AG09309 (cell line): ENCODE data around the gene NR2E3.

ENCODE experiments used
- DNase-seq: peaks from one replicate; pipeline ENCODE4 v3.0.0-alpha.2; 2010; ENCODE audit warnings: low read depth
- H3K4me3 ChIP-seq: 2 replicates; pipeline ENCODE4 v1.5.1; 2011; ENCODE audit warnings: mild to moderate bottlenecking, low read depth, low read length, moderate library complexity; ENCODE audit not compliant: control insufficient read depth
- TF ChIP-seq, protein P1 (sequence below): IDR thresholded peaks from 2 replicates; pipeline ENCODE4 v1.5.1; 2011; ENCODE audit warnings: mild to moderate bottlenecking, low read depth, low read length, inconsistent platforms; ENCODE audit not compliant: insufficient read depth, control insufficient read depth; ENCODE audit errors: missing control alignments

The NR2E3 gene

DNA sequence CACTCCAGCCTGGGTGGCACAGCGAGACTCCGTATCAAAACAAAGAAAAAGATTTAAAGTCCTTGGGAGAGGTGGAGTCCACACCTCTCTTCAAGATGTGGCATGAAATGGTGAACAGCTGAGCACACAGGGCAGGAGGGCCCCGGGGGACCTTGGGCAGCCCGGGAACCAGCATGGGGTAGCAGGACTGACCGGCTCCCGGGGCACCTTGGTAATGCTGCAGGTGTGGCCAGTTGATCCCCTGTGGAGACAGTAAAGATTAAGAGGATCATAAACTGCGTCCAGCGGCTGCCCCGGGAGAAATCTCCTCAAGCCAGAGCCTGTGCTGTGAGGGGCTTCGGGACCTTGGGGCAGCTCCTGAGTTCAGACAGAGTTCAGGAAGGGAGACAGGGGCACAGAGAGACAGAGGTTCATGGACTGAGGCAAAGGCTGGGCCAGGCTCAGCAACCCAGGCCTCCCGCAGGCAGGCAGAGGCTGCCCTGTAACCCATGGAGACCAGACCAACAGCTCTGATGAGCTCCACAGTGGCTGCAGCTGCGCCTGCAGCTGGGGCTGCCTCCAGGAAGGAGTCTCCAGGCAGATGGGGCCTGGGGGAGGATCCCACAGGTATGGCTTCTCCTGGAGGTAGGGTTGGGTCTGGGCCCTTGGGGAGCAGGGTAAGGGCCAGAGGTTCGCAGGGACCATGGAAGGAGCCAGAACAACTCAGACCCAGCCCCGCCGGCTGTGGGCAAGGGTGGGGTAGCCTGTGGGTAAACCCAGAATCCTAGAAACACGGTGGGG is at the start of gene NR2E3:
TSS of gene NR2E3 (plus strand) at position 299 of the 780 bp plus-strand sequence. CDS start at position 489, 190 bp downstream.
- no peak within 1 kb of the TSS for H3K4me3 ChIP-seq
- no peak for DNase-seq
- TF ChIP-seq, protein P1, sequence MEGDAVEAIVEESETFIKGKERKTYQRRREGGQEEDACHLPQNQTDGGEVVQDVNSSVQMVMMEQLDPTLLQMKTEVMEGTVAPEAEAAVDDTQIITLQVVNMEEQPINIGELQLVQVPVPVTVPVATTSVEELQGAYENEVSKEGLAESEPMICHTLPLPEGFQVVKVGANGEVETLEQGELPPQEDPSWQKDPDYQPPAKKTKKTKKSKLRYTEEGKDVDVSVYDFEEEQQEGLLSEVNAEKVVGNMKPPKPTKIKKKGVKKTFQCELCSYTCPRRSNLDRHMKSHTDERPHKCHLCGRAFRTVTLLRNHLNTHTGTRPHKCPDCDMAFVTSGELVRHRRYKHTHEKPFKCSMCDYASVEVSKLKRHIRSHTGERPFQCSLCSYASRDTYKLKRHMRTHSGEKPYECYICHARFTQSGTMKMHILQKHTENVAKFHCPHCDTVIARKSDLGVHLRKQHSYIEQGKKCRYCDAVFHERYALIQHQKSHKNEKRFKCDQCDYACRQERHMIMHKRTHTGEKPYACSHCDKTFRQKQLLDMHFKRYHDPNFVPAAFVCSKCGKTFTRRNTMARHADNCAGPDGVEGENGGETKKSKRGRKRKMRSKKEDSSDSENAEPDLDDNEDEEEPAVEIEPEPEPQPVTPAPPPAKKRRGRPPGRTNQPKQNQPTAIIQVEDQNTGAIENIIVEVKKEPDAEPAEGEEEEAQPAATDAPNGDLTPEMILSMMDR: no peak

DNA sequence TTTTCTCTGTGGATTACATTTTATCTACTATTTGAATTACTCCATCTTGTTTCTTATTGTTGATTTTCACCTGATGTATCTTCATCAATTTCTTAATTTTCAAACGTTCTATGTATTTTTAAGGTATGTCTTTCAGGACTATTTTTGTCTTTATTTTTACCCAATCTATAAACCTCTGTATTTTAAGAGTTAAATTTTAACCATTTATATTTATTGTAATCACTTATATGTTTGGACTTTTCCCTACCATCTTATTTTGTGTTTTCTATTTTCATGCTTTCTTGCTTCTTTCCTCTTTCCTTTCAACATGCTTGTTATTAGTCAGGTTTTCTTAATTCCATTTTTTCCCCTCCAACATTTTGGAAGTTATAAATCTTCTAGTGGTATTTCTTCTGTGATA is 49.5 kb upstream of the NR2E3 start:
- DNase-seq: no peak
- TF ChIP-seq, protein P1: no peak
- H3K4me3 ChIP-seq: no peak overlapping the region

DNA sequence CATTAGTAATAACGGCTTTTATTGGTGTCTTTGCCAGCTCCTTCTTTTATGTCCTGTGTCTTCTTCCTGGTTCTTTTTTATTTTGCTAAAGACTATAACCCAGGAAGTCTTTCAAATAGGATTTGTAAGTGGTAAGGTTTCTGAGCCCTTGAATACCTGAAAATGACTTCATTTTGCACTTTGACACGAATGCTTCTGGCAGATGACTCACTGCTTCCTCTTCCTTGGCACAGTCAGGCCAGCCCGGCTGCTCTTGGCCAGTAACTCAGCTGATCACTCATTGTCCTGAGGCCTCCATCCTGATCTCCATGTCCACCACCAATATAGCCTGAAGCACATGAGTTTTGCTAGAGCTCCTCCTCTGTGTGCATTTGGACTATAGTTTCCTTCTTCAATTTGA is 48.7 kb upstream of the NR2E3 start:
- H3K4me3 ChIP-seq: no peak overlapping the region
- TF ChIP-seq, protein P1: no peak
- DNase-seq: peak; percentile 62

DNA sequence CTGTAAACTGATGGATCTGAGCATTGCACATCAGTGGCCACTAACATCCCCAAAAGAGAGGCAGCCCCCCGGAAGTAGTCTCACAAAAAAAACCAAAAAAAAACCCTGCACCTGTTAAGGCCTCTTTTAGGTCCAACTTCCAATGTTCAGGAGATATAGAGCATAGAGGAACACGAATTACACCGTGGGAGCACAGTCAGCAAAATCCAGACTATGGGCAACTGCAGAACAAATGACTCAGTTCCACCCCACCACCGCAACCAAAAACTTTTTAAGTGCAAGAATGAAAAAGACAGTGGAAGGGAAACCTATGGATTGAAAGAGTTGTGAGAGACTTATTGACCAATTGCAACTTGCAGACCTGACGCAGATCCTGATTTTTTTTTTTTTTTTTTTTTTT is 42.2 kb upstream of the NR2E3 start:
- no peak for DNase-seq
- TF ChIP-seq, protein P1: no peak

DNA sequence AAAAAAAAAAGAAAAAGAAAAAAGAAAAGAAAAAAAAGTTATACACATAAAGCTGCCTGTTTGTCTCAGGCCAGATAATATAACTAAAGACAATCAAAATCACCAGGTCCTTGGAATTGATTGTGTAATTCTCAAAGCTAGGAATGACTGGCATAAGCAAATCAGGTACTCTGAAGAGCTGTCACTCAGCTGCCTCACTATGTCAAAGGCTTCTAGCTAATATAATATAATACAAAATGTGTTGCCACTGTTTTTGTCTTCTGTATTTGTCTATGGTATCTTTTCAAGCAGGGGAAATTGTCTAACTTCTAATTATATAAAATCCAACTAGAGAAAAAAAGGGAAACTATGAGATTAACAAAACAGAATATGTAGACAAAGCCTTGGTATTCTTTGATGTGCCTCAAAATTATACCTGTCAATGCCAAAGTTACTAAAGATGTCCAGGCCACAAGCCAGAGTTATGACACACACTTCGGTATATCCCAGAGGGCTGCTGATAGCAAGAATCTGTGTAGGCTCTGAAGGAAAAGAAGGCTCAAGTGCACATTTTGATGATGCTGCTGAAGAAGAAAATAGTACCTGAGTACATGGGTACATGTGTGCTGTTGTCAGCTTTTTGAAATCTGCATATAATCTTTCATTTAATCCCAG is 37.0 kb upstream of the NR2E3 start:
- DNase-seq: no peak
- no peak overlapping the region for H3K4me3 ChIP-seq
- TF ChIP-seq, protein P1: no peak

More for the DNA sequence above, 42.2 kb upstream of the NR2E3 start:
- no peak overlapping the region for H3K4me3 ChIP-seq

DNA sequence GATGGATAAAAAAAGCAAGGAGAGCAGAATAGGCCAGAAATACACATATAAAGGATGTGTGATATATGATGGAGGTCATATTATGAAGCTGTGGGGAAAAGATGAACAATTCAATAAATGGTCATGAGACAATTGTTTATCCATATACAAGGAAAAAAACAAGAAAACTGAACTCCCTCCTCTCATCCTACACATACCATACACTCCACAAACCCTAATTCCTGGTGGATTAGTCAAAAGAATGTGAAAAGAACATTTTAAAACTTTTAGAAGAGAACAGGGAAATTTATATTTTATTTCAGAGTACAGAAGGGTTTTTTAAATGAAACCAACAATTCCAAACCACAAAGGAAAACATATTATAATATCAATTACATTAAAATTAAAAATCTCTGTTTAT is 34.5 kb upstream of the NR2E3 start:
- TF ChIP-seq, protein P1: no peak
- no peak overlapping the region for H3K4me3 ChIP-seq
- no peak for DNase-seq
